Keratinocyte (primary cell): ENCODE results near the gene RAB1B.

Experiments used
- EZH2 ChIP-seq: IDR thresholded peaks from one replicate; pipeline ENCODE4 v1.6.1; 2012; ENCODE audit warnings: inconsistent platforms, mild to moderate bottlenecking, low read length, moderate library complexity
- TF ChIP-seq, protein P1 (sequence below), 3 experiments: IDR thresholded peaks in 1 of 3; conservative IDR thresholded peaks in 1 of 3; optimal IDR thresholded peaks in 1 of 3; 2 replicates in 2 of 3; 3 replicates in 1 of 3; pipeline versions ENCODE3 to v1.5.1; 2011; ENCODE audit warnings: low read length in 3 of 3, mild to moderate bottlenecking in 3 of 3, moderate library complexity in 2 of 3, control low read depth in 1 of 3, inconsistent platforms in 1 of 3; ENCODE audit not compliant: insufficient read depth in 2 of 3; ENCODE audit errors: extremely low read depth in 1 of 3

GRCh38 chr11:66268244-66268951 lies at the start of gene RAB1B:
- no peak for TF ChIP-seq EZH2
- TF ChIP-seq, protein P1, sequence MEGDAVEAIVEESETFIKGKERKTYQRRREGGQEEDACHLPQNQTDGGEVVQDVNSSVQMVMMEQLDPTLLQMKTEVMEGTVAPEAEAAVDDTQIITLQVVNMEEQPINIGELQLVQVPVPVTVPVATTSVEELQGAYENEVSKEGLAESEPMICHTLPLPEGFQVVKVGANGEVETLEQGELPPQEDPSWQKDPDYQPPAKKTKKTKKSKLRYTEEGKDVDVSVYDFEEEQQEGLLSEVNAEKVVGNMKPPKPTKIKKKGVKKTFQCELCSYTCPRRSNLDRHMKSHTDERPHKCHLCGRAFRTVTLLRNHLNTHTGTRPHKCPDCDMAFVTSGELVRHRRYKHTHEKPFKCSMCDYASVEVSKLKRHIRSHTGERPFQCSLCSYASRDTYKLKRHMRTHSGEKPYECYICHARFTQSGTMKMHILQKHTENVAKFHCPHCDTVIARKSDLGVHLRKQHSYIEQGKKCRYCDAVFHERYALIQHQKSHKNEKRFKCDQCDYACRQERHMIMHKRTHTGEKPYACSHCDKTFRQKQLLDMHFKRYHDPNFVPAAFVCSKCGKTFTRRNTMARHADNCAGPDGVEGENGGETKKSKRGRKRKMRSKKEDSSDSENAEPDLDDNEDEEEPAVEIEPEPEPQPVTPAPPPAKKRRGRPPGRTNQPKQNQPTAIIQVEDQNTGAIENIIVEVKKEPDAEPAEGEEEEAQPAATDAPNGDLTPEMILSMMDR (optimal IDR thresholded peaks at IDR 0.05 in 1 of 3, IDR thresholded peaks at IDR 0.05 in 1 of 3, conservative IDR thresholded peaks at IDR 0.05 in 1 of 3; ENCODE audit: extremely low read depth in 1 of 3, insufficient read depth in 2 of 3, low read length in 3 of 3), result no peak
